T-cell (primary cell): ENCODE measurements around the gene ARRDC3. TPM values are rescaled to one million over a fixed set of nuclear protein-coding genes. Genes with fewer than 3 reads are reported as not detected.
"Not testable (repeated sequence)": the region's sequence is repeated elsewhere in the genome, so short reads cannot be mapped to it uniquely, and the experiment has no call there.

Source experiments
- ATAC-seq, 4 experiments: fragments of 200-7000 bp in 3 of 4; fragments of 150-1000 bp in 1 of 4; cut with Tn5 transposase; replicated peaks in 1 of 4; 1 replicate in 3 of 4; 2 replicates in 1 of 4; pipeline ENCODE4 v1.10.0; 2021; ENCODE audit warnings: moderate library complexity in 3 of 4, mild to moderate bottlenecking in 2 of 4, moderate number of reproducible peaks in 1 of 4
- CTCF ChIA-PET, 2 donors: fragments of 300-600 bp; sonication (Branson Sonifier 250); formaldehyde crosslinking; loops; one replicate each; lab custom pipeline; 2022; ENCODE audit warnings: antibody characterized with exemption in 2 of 2; lab: Charles Lee
- POLR2A ChIA-PET, 2 donors: fragments of 300-600 bp; sonication (Branson Sonifier 250); formaldehyde crosslinking; loops; one replicate each; lab custom pipeline; 2022; ENCODE audit warnings: antibody characterized with exemption in 2 of 2; lab: Charles Lee
- DNase-seq, 35 experiments: peaks; one replicate each; pipeline versions ENCODE4 v3.0.0 to v3.0.0-alpha.2; 2013 to 2023
- H3K27ac ChIP-seq: one replicate; pipeline ENCODE4 v1.5.1; 2013; ENCODE audit warnings: low read length
- H3K27me3 ChIP-seq, 2 experiments: replicated peaks in 1 of 2; 1 replicate in 1 of 2; 2 replicates in 1 of 2; pipeline versions ENCODE4 v1.6.1 to v1.7.0; 2013; ENCODE audit warnings: low read length in 1 of 2, mixed read lengths in 1 of 2; ENCODE audit not compliant: control insufficient read depth in 2 of 2, insufficient read depth in 2 of 2; ENCODE audit errors: extremely low read depth in 1 of 2
- H3K36me3 ChIP-seq, 2 donors: 1 replicate in 1 of 2; 2 replicates in 1 of 2; pipeline versions ENCODE4 v1.6.1 to v1.7.0; 2013; ENCODE audit warnings: low read length in 1 of 2; ENCODE audit not compliant: control insufficient read depth in 2 of 2, insufficient read depth in 1 of 2; ENCODE audit errors: extremely low read depth in 1 of 2
- H3K4me1 ChIP-seq, 2 experiments: 1 replicate in 1 of 2; 2 replicates in 1 of 2; pipeline versions ENCODE4 v1.6.1 to v1.7.0; 2013; ENCODE audit warnings: low read length in 2 of 2, mixed read lengths in 1 of 2; ENCODE audit not compliant: insufficient read depth in 2 of 2, control insufficient read depth in 1 of 2; ENCODE audit errors: extremely low read depth in 1 of 2
- H3K4me3 ChIP-seq, 2 donors: 1 replicate in 1 of 2; 2 replicates in 1 of 2; pipeline versions ENCODE4 v1.5.1 to v1.7.0; 2013; ENCODE audit warnings: mild to moderate bottlenecking in 2 of 2, low read length in 1 of 2, moderate library complexity in 1 of 2; ENCODE audit not compliant: control insufficient read depth in 1 of 2; ENCODE audit errors: extremely low read depth in 1 of 2
- H3K9me3 ChIP-seq: 2 replicates; pipeline ENCODE4 v1.7.0; 2013
- H3K27ac Mint-ChIP-seq, 2 donors: one replicate each; pipeline ENCODE4 v1.8.0; 2020 to 2021; ENCODE audit warnings: mild to moderate bottlenecking in 2 of 2, mixed read lengths in 2 of 2
- H3K27me3 Mint-ChIP-seq, 2 donors: one replicate each; pipeline ENCODE4 v1.8.0; 2021 to 2022; ENCODE audit warnings: mixed read lengths in 2 of 2
- H3K36me3 Mint-ChIP-seq: one replicate; pipeline ENCODE4 v1.8.0; 2021; ENCODE audit warnings: mixed read lengths
- H3K4me1 Mint-ChIP-seq, 3 donors: one replicate each; pipeline ENCODE4 v1.8.0; 2020 to 2022; ENCODE audit warnings: mixed read lengths in 3 of 3, mild to moderate bottlenecking in 1 of 3
- H3K4me3 Mint-ChIP-seq, 3 donors: one replicate each; pipeline ENCODE4 v1.8.0; 2020 to 2022; ENCODE audit warnings: mild to moderate bottlenecking in 3 of 3, mixed read lengths in 3 of 3, moderate library complexity in 3 of 3
- H3K9me3 Mint-ChIP-seq, 3 donors: one replicate each; pipeline ENCODE4 v1.8.0; 2020 to 2022; ENCODE audit warnings: mixed read lengths in 3 of 3
- WGBS: methylation state at CpG from one replicate; pipeline ENCODE4 v1.1.5; 2013; ENCODE audit warnings: missing lambda C conversion rate; ENCODE audit not compliant: insufficient coverage; 5-methylcytosine and 5-hydroxymethylcytosine counted together
- total RNA-seq, 35 experiments: library from RNA in 6 of 35; stranded (reverse) in 6 of 35; fragments of 120-200 nt in 1 of 35; gene quantifications; one replicate each; pipeline versions ENCODE4 v1.2.1 to v1.2.4 and lab custom pipeline; 2013 to 2026

Gene ARRDC3
- total RNA-seq, 5 donors from 2014 or later (not counting 1 experiment from before 2014, with no cell fraction given), result 107 to 219 (median 127) TPM

- CTCF ChIA-PET, result not testable (repeated sequence)
These were observed 60.1 kb downstream of the ARRDC3 start for GRCh38 chr5:91322981-91323380.

DNA sequence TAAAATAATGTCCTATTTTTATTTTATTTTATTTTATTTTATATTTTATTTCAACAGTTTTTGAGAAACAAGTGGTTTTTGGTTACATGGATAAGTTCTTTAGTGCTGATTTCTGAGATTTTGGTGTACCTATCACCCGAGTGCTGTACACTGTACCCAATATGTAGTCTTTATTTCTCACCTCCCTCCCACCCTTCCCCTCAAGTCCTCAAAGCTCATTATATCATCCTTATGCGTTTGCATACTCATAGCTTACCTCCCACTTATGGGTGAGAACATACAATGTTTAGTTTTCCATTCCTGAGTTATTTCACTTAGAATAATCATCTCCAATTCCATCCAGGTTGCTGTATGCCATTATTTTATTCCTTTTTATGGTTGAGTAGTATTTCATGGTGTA is 63.5 kb downstream of the ARRDC3 start:
- Histone ChIP-seq H3K4me1 (peaks cover 0 to 5% of the 10 kb centered on the region in 2 experiments), H3K27me3 (no peaks in the 10 kb centered on the region), H3K36me3 (no peaks in the 10 kb centered on the region), H3K27ac (no peak overlapping the region), H3K9me3 (no peaks in the 10 kb centered on the region), H3K4me3 (no peak overlapping the region)
- no peaks in the 10 kb centered on the region for H3K9me3 Mint-ChIP-seq
- H3K4me1 Mint-ChIP-seq, result peaks cover under 1 to 12% (median 11%) of the 10 kb centered on the region in 3 donors
- no CpG with 5 or more reads among the region's 2 CpGs for WGBS
- ATAC-seq, result no peak
- CTCF ChIA-PET, result interaction anchor here in 1 of 2 donors (0.7 kb wide), 1 partner anchor 387 kb away, joined by 5 read pairs; no protein-coding TSS in a partner anchor
- no peak overlapping the region for H3K4me3 Mint-ChIP-seq
- H3K27ac Mint-ChIP-seq, result no peak overlapping the region
- no peaks in the 10 kb centered on the region for H3K36me3 Mint-ChIP-seq
- no peak for DNase-seq
- H3K27me3 Mint-ChIP-seq, result no peaks in the 10 kb centered on the region
- POLR2A ChIA-PET, result interaction anchor here (0.6 kb wide), 3 partner anchors 51 to 115 kb away, joined by 3 to 6 read pairs (median 5); partner anchors contain the start of gene ARRDC3 (in 1 of the 2)

More at GRCh38 chr5:91322981-91323380, 60.1 kb downstream of the ARRDC3 start:
- not testable (repeated sequence) for H3K27ac Mint-ChIP-seq, H3K36me3 Mint-ChIP-seq, DNase-seq, H3K27ac ChIP-seq, H3K9me3 Mint-ChIP-seq, ATAC-seq, H3K9me3 ChIP-seq, H3K4me1 ChIP-seq, H3K27me3 ChIP-seq, H3K4me1 Mint-ChIP-seq, H3K4me3 Mint-ChIP-seq, H3K4me3 ChIP-seq, H3K27me3 Mint-ChIP-seq, H3K36me3 ChIP-seq
- 100% methylated on average over 1 of the region's 4 CpGs for WGBS
- POLR2A ChIA-PET, result interaction anchor here in 1 of 2 donors (0.7 kb wide), 1 partner anchor 9 kb away, joined by 3 read pairs; no protein-coding TSS in a partner anchor

- POLR2A ChIA-PET, result interaction anchor here in 1 of 2 donors (1.7 kb wide), 1 partner anchor 62 kb away, joined by 9 read pairs; no protein-coding TSS in a partner anchor
- no peak for ATAC-seq
- peak overlapping the region in 1 of 3 donors; percentile 11 for H3K4me3 Mint-ChIP-seq
- Histone ChIP-seq H3K36me3 (no peaks in the 10 kb centered on the region), H3K9me3 (no peaks in the 10 kb centered on the region), H3K4me3 (no peak overlapping the region), H3K27ac (no peak overlapping the region), H3K4me1 (peaks cover 0 to 14% of the 10 kb centered on the region in 2 experiments), H3K27me3 (no peaks in the 10 kb centered on the region)
- WGBS, result no CpG with 5 or more reads among the region's 9 CpGs
- peaks cover 10 to 21% (median 21%) of the 10 kb centered on the region in 3 donors for H3K4me1 Mint-ChIP-seq
- CTCF ChIA-PET, result no interaction called here
- H3K36me3 Mint-ChIP-seq, result no peaks in the 10 kb centered on the region
- H3K9me3 Mint-ChIP-seq, result no peaks in the 10 kb centered on the region
- H3K27me3 Mint-ChIP-seq, result no peaks in the 10 kb centered on the region
- peak overlapping the region; percentile 17 to 65 for H3K27ac Mint-ChIP-seq
- DNase-seq, result peak in 6 of 35 experiments; percentile 1 to 39 (median 10)
These were observed 64.4 kb downstream of the ARRDC3 start for GRCh38 chr5:91318724-91319123.
